Testis (tissue), 2 donors: ENCODE results near the gene CLCN1.

Source experiments
- CTCF ChIP-seq, 3 experiments: fragments of 450-650 bp in 2 of 3; fragments of 200-600 bp in 1 of 3; sonication (generic) in 1 of 3; IDR thresholded peaks; one replicate each; pipeline ENCODE4 v1.5.1; 2016 to 2019; ENCODE audit warnings: antibody characterized with exemption in 3 of 3, mild to moderate bottlenecking in 2 of 3, moderate library complexity in 1 of 3
- POLR2A ChIP-seq: fragments of 450-650 bp; IDR thresholded peaks from one replicate; pipeline ENCODE4 v1.6.1; 2017; ENCODE audit warnings: antibody characterized with exemption, mild to moderate bottlenecking, moderate library complexity

DNA sequence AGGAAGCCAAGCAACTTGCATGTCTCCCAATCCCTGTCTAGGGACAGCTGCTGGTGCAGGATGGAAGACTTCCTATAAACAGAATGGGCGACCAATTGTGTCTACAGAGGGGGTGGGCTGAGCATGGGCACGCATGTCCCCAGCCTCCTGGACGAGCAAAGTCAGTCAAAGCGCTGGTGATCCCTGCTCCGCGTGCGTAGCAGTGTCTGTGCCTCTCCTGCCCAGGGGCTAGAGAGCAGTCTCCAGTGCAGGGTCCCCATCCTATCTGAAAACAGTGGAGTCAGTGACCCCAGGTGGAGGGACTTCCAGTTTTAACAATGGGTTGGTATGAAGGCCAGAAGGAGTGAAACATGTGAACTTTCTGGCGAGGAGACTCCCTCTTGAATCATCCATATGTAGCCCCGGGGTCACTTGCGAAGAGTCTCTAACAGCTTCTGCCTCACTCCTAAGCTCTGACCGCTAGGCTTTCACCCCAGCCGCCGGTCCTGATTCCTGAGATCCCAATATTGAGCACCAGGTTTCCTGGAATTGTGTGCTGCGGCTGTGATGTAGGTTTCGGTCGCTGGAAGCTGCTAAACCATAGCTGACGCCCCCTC, 28.5 kb upstream of the CLCN1 start:
- TF ChIP-seq CTCF (IDR thresholded peaks at IDR 0.05) (no peak), POLR2A (no peak)
